Stimulated activated CD4-positive, alpha-beta T cell treated with anti-CD3 and anti-CD28 coated beads, Interleukin-15, amount 100 ng/mL, for 48 hours (primary cell): Measurements from ENCODE around the gene KCNH6.

Source experiments
- DNase-seq, 2 donors: peaks; one replicate each; pipeline ENCODE4 v3.0.0-alpha.2; 2020; ENCODE audit warnings: low read depth in 2 of 2

Gene KCNH6

GRCh38 chr17:63557416-63557815, 34.3 kb downstream of the KCNH6 start:
- DNase-seq = no peak

DNA sequence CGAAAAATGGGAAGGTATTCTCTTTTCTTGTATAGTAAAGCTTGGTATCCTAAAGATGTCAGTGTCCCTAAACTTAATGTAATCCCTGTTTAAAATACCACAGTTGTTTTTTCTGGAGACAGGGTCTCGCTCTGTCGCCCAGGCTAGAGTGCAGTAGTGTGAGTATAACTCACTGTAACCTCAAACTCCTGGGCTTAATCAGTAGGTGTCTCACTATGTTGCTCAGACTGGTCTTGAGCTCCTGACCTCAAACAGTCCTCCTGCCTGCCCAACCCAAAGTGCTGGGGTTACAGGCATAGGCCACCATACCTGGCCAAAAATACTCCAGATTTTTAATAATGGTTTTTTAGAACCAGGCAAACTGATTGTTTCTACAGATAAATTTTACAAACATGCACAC, 35.3 kb downstream of the KCNH6 start:
- DNase-seq = no peak

- no peak for DNase-seq
Observed at GRCh38 chr17:63561819-63562218, 38.7 kb downstream of the KCNH6 start.

DNA sequence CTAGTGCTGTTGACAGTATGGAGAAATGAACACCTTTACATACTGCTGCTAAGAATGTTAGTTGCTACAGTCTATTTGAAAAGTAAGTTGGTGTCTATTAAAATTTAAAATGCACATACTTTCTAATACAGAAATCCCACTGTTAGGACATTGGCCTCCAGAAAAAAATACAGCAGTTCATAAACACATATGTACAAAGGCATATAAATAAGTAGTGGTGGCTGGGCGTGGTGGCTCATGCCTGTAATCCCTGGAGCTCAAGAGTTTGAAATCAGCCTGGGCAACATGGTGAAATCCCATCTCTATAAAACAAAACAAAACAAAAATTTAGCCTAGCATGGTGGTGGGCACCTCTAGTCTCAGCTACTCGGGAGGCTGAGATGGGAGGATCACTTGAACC, 40.2 kb downstream of the KCNH6 start:
- no peak for DNase-seq

DNA sequence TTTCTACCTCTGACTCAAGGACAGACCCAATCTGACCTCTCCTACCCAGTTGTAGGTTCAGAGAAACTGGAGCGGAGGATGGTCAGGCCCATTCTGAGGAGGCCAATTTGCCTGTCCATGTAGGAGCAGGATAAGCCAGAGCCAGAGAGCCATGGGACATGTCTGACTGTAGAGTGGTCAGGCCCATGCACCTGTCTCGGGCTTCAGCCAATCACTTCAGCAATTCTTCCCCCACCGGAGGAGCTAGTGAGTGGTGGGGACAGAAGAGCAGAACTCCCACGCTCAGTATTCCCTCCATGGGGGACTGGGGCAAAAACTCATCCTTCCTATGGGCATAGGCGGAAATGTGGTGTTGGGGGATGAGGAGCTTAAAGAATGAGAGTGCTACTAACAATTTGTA, 41.4 kb downstream of the KCNH6 start:
- no peak for DNase-seq

DNA sequence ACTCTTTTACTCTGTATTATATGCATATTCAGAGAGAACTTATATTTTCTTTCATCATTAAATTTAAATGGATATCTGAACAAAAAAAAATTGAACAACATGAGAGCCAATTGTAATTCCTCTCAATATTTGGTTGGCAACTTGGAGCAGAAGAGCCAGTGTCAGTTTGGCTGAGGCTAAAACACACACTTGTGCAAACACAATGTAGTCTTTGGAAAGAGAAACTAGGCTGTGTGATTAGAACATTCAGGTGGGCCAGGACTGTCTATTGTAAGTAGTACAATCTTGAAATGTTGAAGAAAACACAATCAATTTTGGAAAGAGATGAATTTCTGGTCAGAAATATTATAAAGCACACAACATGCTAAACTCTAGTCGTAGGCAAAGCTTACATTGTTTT, 44.1 kb downstream of the KCNH6 start:
- DNase-seq = no peak

DNA sequence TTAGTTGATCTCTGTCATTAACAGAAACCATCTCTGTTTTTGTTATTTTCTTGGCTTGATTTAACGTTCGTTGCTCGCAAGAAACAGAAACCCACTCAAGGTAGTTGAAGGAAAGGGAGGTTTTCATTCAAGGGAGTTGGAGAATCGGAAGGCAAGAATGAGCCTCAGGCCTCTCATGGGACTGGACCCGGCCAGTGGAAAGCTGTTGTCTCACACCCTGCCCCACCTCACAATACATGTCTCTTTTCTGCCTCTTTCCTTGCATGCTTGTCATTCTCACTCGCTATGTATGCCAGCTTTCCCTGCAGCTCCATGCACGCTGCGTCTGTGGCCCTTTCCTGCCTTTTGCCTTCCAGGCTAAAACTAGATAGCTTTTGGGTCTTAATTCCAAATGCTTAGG, 45.4 kb downstream of the KCNH6 start:
- no peak for DNase-seq

DNA sequence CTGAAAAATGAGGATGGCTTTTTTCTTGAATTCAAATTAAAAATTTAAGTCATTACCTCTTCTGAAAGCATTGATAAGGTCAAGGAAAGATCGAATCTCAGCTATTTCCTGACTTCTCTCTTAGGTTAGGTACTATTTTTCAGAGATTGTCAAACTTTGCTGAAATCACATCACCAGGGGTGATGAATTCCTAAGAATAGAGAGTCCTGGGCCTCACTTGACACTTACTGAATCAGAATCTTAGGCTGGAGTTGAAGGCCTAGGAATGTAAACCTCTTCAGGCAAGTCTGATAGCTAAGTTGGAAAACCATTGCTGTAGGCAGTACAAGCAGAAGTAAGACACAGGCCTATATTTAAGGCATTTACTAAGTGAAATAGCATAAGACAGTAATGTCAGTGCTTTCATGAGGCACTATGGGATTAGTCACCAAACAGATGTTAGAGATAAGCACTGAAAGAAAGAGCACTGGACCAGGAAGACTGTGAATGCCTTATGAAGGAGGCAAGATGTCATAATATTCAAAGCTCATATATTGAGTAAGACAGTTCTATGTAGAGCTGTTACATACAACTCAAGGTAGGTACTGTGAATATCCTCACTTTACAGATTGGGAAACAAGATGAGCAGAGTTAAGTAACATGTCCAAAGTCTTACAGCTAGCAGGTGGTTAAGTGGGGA, 48.6 kb downstream of the KCNH6 start:
- DNase-seq = no peak

GRCh38 chr17:63573634-63574033, 50.5 kb downstream of the KCNH6 start:
- no peak for DNase-seq

GRCh38 chr17:63578027-63578768, 55.0 kb downstream of the KCNH6 start:
- no peak for DNase-seq

DNA sequence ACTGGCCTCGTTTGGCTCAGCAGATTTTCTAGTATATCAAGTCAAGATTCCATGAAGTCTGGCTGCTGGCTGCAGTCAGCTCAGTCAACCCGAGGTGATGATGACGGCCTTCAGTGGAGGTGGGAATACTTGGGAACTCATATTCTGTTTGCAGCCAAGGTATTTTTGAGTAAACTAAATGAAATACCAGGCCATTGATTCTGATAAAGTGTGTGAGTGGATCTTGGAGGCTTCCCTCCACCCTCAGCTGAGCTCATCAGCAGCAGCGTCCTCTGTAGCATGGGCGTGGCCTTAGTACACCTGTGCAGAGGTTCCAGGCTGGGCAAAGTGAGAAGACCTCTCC, 55.6 kb downstream of the KCNH6 start:
- DNase-seq = no peak

GRCh38 chr17:63579633-63580032, 56.5 kb downstream of the KCNH6 start:
- DNase-seq = no peak

GRCh38 chr17:63587770-63588169, 64.6 kb downstream of the KCNH6 start:
- no peak for DNase-seq

DNA sequence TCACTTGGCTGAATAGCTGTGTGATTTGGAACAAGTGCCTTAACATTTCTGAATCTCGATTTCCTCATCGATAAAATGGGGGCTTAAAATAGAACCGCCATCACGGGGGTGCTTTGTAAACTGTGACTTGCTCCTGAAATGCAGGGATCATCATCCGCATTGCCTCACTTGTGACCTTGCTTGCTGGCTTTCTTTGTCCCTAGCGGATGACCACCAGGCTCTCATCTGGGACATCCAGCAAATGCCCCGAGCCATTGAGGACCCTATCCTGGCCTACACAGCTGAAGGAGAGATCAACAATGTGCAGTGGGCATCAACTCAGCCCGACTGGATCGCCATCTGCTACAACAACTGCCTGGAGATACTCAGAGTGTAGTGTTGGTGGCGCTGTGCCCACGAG, 65.6 kb downstream of the KCNH6 start:
- DNase-seq = no peak

GRCh38 chr17:63589646-63590045, 66.5 kb downstream of the KCNH6 start:
- DNase-seq = no peak

DNA sequence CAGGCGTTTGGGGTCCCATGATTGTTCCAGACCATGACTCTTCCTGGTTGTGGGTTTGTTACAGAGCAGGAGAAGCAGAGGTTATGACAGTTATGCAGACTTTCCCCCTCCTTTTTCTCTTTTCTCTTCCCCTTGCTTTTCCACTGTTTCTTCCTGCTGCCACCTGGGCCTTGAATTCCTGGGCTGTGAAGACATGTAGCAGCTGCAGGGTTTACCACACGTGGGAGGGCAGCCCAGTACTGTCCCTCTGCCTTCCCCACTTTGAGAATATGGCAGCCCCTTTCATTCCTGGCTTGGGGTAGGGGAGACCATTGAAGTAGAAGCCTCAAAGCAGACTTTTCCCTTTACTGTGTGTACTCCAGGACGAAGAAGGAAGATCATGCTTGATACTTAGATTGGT, 69.6 kb downstream of the KCNH6 start:
- DNase-seq = no peak

DNA sequence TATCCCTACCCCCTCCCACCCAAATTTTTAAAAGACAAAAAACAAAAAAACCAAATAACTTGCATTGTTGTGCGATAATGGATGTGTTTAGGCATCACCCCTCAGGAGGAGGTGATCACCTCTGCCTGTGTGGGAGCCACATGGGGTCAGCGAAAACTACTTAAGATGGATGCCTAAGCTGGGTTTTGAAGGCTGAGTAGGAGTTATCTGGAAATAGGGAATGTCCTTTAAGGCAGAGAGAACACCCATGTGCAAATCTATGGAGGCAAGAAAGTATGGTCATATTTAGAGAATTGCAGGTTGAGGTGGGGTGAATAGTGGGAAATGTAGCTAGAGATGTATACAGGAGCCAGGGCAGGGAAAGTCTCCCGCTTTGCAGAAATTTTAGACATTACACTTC, 72.0 kb downstream of the KCNH6 start:
- no peak for DNase-seq
